Neural cell (in vitro differentiated cells): Measurements from ENCODE around the gene PTPRT.

ENCODE experiments used
- CTCF ChIP-seq: fragments of 450-650 bp; IDR thresholded peaks from 2 replicates; pipeline ENCODE4 v1.5.1; 2014; ENCODE audit warnings: antibody characterized with exemption, mild to moderate bottlenecking, moderate library complexity; ENCODE audit not compliant: poor library complexity, severe bottlenecking
- EZH2 ChIP-seq: fragments of 200-600, 300-800 bp; shearing (Covaris generic), sonication (generic); IDR thresholded peaks from 2 replicates; pipeline ENCODE4 v1.6.1; 2014; ENCODE audit warnings: antibody characterized with exemption, low read length, borderline replicate concordance, mild to moderate bottlenecking; ENCODE audit not compliant: insufficient read depth, poor library complexity, severe bottlenecking

GRCh38 chr20:43003318-43003944, 186.3 kb downstream of the PTPRT start:
- TF ChIP-seq EZH2 (no peak), CTCF (no peak)
